Testis (tissue), 3 donors: Measurements from ENCODE around the gene TMA7. TPM values are rescaled to one million over a fixed set of nuclear protein-coding genes. Genes with fewer than 3 reads are reported as not detected.

ENCODE experiments used
- DNase-seq: peaks from one replicate; pipeline ENCODE4 v3.0.0-alpha.2; 2019
- H3K27ac ChIP-seq, 2 donors: fragments of 200-600 bp; sonication (generic); one replicate each; pipeline ENCODE4 v1.5.1; 2019
- H3K27me3 ChIP-seq: fragments of 200-600 bp; sonication (generic); one replicate; pipeline ENCODE4 v1.5.1; 2019
- H3K36me3 ChIP-seq: fragments of 200-600 bp; sonication (generic); one replicate; pipeline ENCODE4 v1.5.1; 2017; ENCODE audit warnings: low read depth; ENCODE audit errors: missing control alignments
- H3K4me1 ChIP-seq: fragments of 200-600 bp; sonication (generic); one replicate; pipeline ENCODE4 v1.5.1; 2019
- H3K4me3 ChIP-seq, 2 donors: fragments of 200-600 bp; sonication (generic); one replicate each; pipeline ENCODE4 v1.5.1; 2017 to 2019
- H3K9me3 ChIP-seq: fragments of 200-600 bp; sonication (generic); one replicate; pipeline ENCODE4 v1.5.1; 2017
- POLR2A ChIP-seq: fragments of 450-650 bp; IDR thresholded peaks from one replicate; pipeline ENCODE4 v1.6.1; 2017; ENCODE audit warnings: antibody characterized with exemption, mild to moderate bottlenecking, moderate library complexity
- WGBS, 2 donors: methylation state at CpG; one replicate each; pipeline ENCODE4 v1.1.5; 2018; 5-methylcytosine and 5-hydroxymethylcytosine counted together
- intact Hi-C: fragments of 100-400 bp; cut with DNase I; formaldehyde crosslinking; loops from one replicate; pipeline ENCODE4 v1.15.1; 2023; ENCODE audit warnings: low total_unique reads
- polyA plus RNA-seq: library from polyadenylated mRNA; stranded (reverse); fragments of 350-450 nt; fragmentation: Illumina TruSeq; extraction: RNeasy Lipid Tissue Mini Kit (QIAGEN cat#74804); gene quantifications from one replicate; pipeline ENCODE4 v1.2.3, GENCODE V29; 2014; ENCODE audit warnings: low read depth, low replicate concordance; ENCODE audit not compliant: insufficient read depth
- total RNA-seq, 2 donors: library from RNA; depleted of rRNA; stranded (reverse); fragments of >200 nt; gene quantifications; one replicate each; pipeline ENCODE4 v1.2.3, GENCODE V29; 2016
- TF ChIP-seq, protein P1 (sequence below), 3 experiments: fragments of 450-650 bp in 2 of 3; fragments of 200-600 bp in 1 of 3; sonication (generic) in 1 of 3; IDR thresholded peaks; one replicate each; pipeline ENCODE4 v1.5.1; 2016 to 2019; ENCODE audit warnings: antibody characterized with exemption in 3 of 3, mild to moderate bottlenecking in 2 of 3, moderate library complexity in 1 of 3

The TMA7 gene
- total and polyA plus RNA-seq, 3 donors from 2014 or later = 380 to 425 (median 393) TPM

DNA sequence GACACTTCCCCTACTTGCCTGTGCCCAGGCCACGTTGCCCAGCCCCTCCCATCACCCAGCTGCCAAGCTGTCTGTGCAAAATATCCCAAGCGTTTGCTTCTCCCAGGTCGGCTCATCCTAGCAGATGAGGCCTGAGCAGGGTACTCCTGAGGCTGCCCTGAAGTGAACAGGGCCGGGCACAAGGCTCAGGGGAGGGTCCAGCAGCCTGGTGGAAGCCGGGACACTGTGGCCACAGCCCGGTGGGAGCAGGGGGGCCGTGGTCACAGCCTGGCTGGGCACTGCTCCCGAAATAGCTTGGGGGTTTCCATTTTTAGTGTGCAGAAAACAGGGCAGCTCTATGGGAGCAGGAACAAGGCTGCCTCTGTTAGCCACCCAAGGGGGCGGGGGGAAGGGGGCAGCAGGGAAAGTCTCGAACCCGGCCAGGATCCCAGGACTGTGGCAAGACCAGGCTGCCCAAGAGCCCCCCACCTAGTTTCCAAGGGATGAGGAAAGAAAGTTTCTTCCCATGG, 13.6 kb upstream of the TMA7 start:
- TF ChIP-seq POLR2A = no peak
- TF ChIP-seq, protein P1, sequence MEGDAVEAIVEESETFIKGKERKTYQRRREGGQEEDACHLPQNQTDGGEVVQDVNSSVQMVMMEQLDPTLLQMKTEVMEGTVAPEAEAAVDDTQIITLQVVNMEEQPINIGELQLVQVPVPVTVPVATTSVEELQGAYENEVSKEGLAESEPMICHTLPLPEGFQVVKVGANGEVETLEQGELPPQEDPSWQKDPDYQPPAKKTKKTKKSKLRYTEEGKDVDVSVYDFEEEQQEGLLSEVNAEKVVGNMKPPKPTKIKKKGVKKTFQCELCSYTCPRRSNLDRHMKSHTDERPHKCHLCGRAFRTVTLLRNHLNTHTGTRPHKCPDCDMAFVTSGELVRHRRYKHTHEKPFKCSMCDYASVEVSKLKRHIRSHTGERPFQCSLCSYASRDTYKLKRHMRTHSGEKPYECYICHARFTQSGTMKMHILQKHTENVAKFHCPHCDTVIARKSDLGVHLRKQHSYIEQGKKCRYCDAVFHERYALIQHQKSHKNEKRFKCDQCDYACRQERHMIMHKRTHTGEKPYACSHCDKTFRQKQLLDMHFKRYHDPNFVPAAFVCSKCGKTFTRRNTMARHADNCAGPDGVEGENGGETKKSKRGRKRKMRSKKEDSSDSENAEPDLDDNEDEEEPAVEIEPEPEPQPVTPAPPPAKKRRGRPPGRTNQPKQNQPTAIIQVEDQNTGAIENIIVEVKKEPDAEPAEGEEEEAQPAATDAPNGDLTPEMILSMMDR (IDR thresholded peaks at IDR 0.05) = no peak
- 52 to 56% methylated on average over 11 of the region's 11 CpGs for WGBS, 2 donors
- Histone ChIP-seq H3K4me1 (peaks cover 50% of the 10 kb centered on the region), H3K4me3 (no peak overlapping the region), H3K36me3 (no peaks in the 10 kb centered on the region), H3K27ac (peak overlapping the region in 1 of 2 donors; percentile 91), H3K9me3 (no peaks in the 10 kb centered on the region), H3K27me3 (no peaks in the 10 kb centered on the region)
- intact Hi-C loops = no loop called here
- no peak for DNase-seq

GRCh38 chr3:48426944-48427629, 13.0 kb upstream of the TMA7 start:
- DNase-seq = peak; percentile 47
- 46 to 49% methylated on average over 8 of the region's 8 CpGs for WGBS, 2 donors
- Histone ChIP-seq H3K9me3 (no peaks in the 10 kb centered on the region), H3K4me3 (no peak overlapping the region), H3K27me3 (no peaks in the 10 kb centered on the region), H3K27ac (peak overlapping the region; percentile 21 to 91), H3K36me3 (no peaks in the 10 kb centered on the region), H3K4me1 (peaks cover 50% of the 10 kb centered on the region)
- intact Hi-C loops = no loop called here
- TF ChIP-seq, protein P1 (IDR thresholded peaks at IDR 0.05) = no peak
- TF ChIP-seq POLR2A = no peak

- WGBS, 2 donors = 48 to 75% methylated on average over 9 of the region's 9 CpGs
- no peak for TF ChIP-seq POLR2A
- TF ChIP-seq, protein P1 (IDR thresholded peaks at IDR 0.05) = no peak
- no peaks in the 10 kb centered on the region for H3K36me3 ChIP-seq
- peaks cover 50% of the 10 kb centered on the region for H3K4me1 ChIP-seq
- no peaks in the 10 kb centered on the region for H3K9me3 ChIP-seq
- intact Hi-C loops = no loop called here
- H3K4me3 ChIP-seq = no peak overlapping the region
- peak; percentile 46 for DNase-seq
- no peaks in the 10 kb centered on the region for H3K27me3 ChIP-seq
- H3K27ac ChIP-seq = peak overlapping the region; percentile 21 to 91
Observed at GRCh38 chr3:48427630-48427962, 12.5 kb upstream of the TMA7 start.

- no peak for DNase-seq
- WGBS, 2 donors = 49 to 65% methylated on average over 4 to 7 of the region's 7 CpGs
- H3K27me3 ChIP-seq = no peaks in the 10 kb centered on the region
Observed at GRCh38 chr3:48428088-48428571, 11.9 kb upstream of the TMA7 start.

More at GRCh38 chr3:48428088-48428571, 11.9 kb upstream of the TMA7 start:
- intact Hi-C loops = no loop called here
- peak overlapping the region; percentile 71 to 91 for H3K27ac ChIP-seq
- H3K9me3 ChIP-seq = no peaks in the 10 kb centered on the region
- H3K4me1 ChIP-seq = peaks cover 50% of the 10 kb centered on the region
- H3K4me3 ChIP-seq = peak overlapping the region; percentile 75 to 80
- TF ChIP-seq POLR2A = no peak
- TF ChIP-seq, protein P1 (IDR thresholded peaks at IDR 0.05) = no peak
- no peaks in the 10 kb centered on the region for H3K36me3 ChIP-seq
